ENCODE results near the gene B3GNT5.
A peak's percentile ranks its signal among the peaks of the same experiment; 100 is the strongest.

The B3GNT5 gene

DNA sequence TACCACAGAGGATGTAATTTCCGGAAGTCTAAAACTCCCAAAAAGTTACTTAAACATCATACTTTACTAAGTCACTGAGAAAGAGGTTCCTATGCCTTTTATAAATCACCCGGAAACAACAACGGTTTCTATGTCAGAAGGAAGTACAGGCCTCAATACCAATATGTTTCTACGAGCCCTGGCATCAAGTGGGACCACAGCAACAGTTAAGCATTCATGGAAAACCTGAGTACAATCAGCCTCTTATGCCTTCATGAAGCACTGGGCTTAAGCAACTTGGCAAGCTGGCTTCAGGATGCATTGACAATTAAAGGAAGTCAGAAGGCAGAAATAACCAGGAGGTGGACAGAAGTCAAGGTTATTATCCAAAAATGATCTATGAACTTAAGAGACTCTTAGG lies 19.1 kb upstream of the B3GNT5 start:
- DNase-seq, result no peak

DNA sequence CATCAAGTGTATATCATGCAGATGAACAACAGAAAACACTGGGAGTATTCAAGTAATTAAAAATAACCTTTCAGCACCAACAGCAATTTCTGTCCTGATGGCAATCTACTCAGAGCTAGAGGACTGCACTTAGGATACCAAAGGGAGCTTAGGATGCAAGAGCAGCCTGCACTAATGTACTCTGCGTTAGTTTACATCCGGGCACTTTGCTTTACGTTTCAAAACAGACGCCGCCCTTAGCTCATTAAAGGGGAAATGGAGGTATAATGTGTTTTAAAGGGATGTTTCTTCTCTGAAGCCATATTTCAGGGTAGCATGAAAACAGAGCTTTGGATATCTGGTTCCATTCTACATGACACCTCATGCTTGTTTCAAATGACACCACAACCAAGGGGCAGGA lies 14.0 kb upstream of the B3GNT5 start:
- DNase-seq, result no peak

DNA sequence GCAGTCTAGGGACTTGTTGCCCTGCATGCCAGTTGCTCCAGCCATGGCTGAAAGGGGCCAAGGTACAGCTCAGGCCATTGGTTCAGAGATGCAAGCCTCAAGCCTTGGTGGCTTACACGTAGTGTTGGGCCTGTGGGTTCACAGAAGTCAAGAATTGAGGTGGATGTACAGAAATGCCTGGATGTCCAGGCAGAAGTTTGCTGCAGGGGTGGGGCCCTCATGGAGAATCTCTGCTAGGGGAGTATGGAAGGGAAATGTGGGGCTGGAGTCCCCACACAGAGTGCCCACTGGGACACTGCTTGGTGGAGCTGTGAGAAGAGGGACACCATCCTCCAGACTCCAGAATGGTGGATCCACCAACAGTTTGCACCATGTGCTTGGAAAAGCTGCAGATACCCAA lies 10.6 kb upstream of the B3GNT5 start:
- no peak for DNase-seq

DNA sequence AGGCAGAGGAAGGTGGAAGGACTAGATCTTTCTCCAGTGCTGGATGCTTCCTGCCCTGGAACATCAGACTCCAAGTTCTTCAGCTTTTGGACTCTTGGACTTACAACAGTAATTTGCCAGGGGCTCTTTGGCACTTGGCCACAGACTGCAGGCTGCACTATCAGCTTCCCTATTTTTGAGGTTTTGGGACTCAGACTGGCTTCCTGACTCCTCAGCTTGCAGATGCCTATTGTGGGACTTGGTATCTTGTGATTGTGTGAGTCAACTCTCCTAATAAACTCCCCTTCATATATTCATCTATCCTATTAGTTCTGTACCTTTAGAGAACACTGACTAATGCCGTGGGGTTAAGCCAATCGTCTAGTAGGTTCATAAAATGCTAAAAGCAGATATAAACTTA lies 8.8 kb upstream of the B3GNT5 start:
- no peak for DNase-seq

DNA sequence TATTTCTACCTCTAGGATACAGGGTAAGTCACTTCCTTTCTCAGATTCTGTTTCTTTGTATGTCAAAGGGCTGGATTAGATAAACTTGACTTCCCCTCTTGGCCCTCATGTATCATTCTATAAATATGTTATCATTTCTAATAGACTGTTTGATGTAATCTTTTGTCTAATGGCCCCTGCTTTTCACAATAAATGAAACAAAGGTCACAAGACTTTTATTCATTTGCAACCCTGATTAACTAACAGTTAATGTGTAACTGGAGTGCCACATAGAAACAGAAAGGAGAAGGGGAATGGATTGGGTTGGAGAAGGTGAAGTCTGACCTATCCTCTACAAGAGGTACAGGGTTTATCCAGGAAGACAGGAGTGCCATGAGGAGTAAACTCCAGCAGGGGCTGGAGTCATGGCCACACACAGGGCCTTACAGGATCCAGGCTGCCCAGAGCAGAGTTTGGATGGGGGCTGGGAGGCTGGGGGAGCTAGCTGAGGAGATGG lies 8.0 kb upstream of the B3GNT5 start:
- no peak for DNase-seq

DNA sequence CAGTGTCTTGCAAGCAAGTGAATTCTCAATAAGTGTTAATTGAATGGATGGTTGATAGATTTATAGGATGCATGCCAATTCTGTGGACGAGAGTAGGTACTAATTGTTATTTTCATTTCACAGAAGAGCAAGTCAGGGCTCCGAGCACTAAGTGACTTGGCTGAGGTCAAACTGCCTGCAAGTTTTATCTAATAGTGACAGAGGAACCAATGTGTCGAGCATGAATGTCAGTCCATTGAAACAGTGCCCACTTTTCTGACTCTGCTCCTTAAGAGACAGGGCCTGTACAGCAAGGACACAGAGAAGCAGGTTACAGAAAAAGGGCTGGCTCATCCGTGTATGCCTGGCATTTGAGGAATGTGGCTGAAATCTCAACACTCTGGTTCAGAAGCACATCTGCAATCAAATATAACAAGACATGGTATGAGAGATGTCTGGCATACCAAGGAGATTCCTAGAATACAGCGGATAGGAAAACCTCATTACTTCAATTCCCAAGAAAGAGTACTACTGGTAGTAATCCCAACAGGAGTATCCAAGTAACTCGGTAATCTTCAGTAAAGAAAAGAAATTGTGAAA lies 6.0 kb upstream of the B3GNT5 start:
- DNase-seq, result no peak

DNA sequence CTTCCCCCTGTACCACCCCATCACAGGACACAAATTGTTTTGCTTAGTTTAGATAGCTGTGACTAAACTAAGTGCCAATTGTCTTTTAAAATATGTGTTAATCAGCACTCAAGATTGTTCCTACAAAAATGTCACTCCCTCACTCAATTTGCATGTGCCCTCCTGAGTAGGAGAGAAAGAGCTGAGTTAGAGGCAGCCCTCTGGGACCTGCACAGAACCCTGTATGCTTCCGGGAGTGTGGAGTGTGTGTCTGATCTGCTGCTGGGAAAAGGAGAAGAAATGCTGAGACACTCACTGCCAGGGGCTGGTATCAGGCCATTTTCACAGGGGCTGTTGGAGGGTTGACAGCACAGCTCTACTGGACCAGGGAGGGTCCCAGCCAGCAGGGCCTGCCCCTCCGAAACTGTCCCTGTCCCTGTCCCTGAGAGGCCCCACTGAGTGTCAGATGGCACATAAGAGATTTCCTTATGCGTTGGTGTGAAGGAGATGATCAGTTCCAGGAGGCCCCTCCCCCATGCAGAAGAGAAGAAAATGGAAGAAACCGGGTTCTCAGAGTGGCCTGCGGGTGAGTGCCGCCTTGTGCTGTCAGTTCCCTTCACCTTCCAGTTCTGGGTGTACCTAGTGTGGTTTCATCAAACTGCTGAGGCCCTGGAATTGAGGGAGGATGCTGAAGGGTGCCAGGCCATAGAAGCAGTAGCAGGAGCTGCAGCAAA lies 3.9 kb upstream of the B3GNT5 start:
- no peak for DNase-seq

DNA sequence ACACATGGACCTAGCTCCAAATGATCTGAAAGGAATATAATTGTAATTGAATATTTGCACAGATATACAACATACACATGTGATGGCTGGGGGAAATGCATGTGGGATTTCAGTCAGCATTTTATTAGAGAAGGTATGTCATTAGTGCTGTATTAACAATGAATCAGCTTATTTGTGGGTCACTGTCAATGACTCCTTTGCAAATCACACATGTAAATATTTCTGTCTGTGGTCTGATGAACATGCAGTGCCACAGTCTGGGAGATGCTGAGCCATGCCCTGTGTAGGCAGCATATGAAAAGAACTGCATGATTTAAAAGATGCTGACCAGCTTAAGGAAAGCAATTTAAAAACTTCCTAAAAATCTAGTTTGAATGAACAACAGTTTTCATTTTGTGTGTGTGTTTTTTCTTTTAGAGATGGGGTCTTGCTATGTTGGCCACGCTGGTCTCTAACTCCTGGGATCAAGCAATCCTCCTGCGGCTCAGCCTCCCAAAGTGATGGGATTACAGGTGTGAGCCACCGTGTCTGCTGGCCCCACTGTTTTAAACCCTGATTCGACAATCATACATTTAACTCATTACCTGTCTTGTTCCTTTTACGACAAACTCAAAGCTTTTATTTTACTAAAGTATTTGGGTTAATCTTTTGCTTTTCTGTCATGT lies 803 bp upstream of the B3GNT5 start:
- no peak for DNase-seq

DNA sequence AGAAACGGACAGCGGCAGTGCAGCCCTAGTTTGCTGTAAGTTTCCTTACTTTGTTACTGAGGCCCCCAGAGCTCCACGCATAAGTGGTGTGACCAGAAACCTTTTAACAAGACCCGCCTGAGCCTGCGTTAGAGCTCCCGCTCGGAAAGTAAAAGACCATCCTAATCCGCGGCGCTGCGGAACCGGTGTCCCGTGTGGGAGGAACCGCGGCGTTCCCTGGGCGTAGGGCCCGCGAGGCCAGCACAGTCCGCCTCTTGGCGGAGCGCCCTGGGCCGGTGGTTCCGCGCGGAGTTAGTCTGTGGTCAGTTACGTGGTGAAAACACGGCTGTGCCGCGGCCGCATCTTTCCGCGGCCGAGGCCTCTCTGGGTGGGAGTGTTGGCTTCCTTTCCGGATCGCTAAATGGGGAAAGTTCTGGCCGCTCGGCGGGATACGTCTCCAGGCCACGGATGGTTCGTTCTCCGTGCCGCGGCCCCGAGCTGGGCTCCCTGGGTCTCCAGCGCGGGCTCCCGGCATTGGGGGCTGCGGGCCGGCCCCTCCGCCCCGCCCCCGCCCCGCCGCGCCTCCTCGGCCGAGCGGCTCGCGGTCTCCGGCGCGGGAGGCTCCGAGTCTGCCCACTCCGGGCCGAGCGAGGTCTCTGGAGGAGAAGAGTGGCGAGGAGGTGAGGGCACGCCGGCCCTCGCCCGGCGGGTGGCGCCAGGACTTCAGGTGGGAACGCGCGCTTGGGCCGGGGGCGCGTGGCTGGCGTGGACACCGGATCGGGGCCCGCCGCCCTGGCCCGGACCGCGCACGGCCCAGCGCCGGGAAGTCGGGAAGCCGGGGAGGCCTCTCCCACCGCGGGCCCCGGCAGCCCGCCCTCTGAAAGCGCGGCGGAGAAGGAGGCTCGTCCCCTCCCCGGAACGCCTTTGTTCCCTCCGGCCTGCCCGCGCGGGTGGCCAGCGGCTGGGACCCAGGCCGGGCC lies 754 bp downstream of the B3GNT5 start:
- DNase-seq, result peak; percentile 61 to 76

DNA sequence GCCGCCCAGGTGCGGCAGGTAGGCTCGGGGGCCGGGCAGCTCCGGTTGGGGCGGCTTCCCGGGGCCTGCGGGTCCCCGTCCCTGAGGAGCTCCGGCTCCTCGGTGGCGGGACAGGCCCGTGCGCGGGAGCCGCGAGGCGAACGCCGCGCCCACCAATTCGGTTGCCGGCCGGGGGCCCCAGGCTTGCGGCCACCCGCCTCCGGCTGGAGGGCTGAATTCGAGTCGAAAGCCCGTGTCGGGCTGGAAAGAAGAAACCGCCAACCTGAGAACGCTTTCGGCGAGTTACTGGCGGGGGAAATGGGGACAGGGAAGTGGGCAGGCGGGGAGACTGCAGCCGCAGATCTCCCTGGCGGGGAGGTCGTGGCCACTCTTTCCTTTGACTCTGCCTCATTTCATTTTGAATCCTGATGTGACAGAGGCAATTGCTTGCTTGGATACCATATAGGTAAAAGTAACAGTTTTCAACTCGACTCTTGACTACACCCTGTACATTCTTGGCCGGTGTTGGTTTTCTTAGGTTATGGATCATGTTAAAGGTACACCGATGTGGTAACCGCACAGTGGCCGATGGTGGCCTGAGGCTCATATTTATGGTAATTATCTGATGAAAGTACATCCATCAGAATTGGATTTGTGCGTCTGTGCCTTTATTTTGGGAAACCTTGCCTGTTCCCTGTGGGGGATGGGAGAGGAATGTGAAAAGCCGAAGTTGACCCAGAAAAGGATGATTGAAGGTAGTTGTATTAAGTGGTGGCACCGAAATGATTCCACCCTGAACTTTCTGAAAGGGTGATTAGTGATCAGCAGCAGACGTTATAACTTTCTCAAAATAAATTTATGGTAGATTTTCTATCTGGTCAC lies 1.7 kb downstream of the B3GNT5 start:
- peak; percentile 57 to 77 for DNase-seq

DNA sequence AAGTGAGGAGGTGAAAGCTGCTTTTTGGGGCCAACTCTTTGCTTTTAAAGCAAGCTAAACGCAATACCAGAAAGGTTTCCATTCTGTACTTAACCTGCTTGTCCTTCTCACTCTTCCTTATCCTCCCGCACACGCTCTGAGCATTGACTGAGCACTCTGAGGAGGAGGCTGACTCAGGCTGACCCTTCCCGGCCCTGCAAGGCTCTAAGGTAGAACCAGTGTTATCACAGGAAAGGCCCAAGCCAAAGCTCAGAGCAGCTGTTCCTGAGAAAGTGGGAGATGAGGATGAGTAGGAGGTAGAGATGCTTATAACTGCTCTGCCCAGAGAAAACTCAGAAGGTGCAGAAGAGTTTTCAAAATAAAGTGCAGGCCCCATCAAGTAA lies 2.3 kb downstream of the B3GNT5 start:
- peak in 1 of 2 experiments; percentile 51 for DNase-seq

DNA sequence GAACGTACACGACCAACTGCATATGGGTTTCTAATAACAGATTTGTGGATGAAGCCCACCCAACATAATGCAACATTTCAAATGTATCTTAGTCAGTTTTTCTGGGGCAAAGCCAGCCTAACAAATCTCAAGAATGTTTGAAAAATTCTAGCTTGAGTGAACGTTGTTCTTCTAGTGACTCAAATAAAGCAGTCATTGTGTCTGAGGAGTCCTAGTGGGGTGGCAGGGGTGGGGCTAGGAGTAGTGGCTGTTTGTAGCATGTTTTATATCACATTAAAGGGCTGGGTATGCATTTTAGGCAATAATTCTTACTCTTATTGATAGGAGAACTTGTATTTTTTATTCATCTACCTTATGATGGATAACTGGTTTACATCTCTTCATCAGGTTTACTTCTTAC lies 6.0 kb downstream of the B3GNT5 start:
- DNase-seq, result no peak

DNA sequence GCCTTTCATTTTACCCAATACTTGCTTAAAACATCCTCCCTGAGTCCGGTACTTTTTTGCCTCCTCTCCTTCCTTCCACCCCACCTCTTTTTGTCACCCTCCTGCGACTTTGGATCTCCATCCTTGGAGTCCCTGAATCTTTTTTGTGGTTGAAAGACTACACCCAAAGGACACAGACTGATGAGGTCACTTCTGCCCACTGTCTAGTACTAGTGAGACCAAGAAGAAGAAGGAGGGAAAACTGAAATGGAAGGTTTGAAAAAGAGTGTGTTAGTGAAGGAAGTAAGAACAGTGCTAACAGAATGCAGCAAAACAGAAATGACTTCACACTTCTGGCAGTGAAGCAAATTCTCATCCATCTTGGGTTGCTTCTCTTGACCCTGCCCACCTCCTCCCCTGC lies 6.6 kb downstream of the B3GNT5 start:
- no peak for DNase-seq

DNA sequence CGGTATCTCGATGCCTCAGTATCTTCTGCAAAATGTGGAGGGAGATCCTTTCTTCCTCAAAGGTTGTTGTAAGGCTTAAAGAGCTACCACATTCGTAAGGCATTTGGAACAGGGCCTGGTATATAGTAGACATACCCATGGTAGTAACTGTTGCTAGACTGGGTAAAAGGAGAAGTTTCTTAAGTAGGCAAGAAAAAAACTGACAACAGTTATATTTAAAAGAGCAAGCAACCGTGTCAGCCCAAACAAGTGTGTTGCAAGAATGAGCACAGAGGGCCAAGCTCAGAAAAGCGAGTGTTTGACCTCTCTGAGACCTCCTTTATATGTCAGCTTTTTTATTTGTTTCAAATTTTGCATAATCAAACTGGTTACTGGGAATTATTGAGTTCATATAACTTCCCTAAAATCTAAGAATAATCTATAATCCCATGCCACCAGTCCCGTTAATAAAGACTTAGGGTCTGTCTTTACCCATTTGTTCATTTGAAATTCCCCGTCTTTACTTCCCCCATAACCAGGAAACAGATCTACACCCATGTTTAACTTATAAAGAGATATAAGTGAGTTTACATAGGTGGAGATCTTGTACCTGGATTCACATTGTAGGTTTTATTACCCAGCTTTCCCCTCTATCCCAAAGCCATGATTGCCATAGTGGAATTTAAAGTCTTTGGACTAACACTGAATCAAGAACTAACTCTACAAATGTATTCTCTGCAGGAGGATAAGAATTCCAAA lies 7.3 kb downstream of the B3GNT5 start:
- no peak for DNase-seq

DNA sequence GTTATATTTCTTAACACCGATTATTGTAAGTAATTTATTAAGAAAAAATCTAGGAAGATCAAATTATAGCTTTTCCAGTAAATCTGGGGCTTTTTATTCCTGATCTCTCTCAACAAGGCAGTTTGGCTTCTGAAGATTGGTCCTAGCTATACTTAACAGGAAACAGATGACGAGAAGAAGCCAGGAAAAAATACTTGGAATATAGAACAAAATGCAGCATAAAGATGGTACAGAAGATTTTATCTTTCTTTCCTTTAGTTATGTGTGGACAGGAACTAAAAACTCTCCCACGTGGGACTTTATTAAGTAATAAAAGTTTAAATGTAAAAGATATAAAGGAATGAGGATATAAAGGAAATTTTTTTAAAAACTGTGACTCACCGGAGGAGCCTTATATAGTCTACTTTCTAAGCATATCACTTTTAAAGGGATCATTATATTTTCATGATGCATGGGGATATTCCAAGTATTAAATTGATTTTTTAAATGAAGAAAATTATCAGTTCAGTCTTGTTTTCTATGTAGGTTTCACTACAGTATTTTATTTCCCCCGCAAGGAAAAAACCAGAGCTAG lies 8.2 kb downstream of the B3GNT5 start:
- no peak for DNase-seq

DNA sequence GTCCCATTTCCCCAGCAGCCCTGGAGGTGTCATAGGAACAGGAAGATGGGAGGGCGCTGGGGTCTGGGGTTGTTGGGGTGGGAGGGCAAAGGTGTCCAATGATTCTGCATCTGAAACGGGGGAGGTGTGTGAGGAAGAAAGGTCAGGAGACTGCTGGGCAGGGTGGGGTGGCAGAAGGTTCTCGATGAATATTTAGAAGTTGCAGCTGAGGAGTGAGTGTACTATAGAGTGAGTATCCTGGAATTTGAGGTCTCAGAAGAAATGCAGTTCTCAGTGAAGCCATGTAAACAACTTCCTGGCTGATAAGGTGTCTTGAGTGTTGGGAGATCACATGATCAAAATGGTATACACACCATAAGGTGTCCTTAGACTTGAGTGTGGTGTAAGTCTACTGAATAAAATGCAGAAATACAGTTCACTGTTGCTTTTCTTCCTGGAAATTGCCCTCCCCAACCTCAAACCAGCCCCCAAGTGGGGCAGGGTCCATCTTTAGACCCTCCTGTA lies 9.9 kb downstream of the B3GNT5 start:
- DNase-seq, result no peak

DNA sequence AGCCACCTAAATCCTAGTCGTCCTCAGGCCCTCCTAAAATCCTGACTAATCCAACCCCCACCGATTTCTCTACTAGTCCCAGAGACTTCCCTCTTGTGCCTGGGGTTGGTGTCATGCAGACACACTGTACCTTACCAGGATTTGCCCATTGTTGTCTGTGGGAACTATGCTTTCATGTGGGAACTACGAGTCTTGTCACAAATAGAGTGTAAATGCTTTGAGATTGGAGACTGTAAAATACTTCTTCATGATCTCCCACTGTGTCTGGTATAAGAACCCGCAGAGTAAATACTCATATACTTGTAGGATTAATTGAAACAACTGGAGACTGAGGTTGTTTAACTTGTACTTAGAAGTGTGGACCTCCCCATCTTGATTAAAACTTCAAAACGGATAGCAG lies 11.2 kb downstream of the B3GNT5 start:
- peak in 1 of 2 experiments; percentile 30 for DNase-seq

DNA sequence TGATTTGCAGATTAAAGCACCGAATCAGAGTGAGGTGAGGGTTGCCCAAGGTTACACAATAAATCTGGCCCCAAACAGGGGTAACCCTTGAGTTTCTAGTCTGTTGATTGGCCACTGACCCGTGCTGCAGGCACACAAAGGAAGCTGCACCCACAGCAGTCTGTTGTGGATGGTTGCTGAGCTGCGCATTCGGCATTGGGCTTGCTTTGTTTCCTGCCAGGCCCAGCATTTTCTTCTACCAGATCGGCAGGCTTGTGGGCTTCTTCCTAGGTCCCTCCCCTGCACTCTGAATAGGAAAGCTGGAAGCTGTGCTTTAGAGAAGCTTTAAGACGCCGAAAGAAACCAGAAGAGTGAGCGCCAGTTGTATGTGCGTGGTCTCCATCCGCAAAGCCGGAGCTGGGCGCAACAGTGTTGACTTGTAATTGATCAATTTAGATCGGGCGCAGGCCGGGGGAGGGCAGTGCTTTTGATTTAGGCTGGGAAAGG lies 12.1 kb downstream of the B3GNT5 start:
- peak; percentile 97 to 98 for DNase-seq

DNA sequence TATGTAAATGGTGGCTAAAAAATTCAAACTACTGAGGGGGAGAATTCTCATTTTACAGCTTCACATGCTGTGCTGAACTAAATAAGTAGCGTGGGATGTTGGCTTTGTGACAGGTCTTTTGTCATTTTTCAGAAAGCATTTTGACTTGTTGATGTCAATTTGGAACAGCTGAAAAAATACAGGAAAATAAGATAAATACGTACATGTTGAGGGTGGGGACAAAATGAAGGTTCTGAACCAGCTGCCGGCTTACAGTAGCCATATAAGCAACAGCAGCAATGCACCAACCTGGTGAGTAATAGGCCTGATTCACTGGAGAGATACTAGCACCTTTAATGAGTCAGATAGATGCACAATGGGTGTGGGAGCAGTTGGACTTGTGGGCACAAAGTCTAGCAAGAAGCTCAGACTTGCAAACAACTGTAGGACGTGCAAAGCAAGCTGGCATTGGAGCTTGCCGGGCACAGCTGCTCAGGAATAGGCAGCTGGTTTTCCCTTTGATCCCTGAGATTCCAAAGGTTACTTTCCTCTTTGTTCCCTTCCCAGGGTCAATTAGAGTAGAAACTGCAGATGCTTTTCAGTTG lies 12.9 kb downstream of the B3GNT5 start:
- peak; percentile 90 to 93 for DNase-seq

DNA sequence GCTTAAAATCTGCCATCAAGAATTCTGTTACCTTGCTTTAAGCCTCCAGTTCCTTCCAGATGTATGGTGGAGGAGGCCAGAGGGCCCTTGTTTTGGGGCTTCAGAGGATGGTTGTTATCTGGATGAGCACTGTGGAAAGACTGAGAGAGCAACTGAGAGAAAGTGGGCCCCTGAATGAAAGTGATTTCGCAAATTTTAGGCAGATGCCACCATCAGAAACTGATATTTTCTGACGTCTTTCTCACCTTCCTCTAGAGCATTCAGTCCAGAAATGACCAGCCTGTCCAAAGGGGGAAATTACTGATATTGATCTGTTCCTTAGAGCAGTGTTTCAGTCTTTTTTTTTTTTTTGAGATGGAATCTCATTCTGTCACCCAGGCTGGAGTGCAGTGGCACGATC lies 13.4 kb downstream of the B3GNT5 start:
- DNase-seq, result no peak

Measured in NCI-H2081 (cell line).